Medulla oblongata (tissue), 1 donor: ENCODE data around the gene TNFAIP8.

ENCODE experiments used
- DNase-seq: peaks from one replicate; pipeline ENCODE4 v3.0.0-alpha.2; 2015; ENCODE audit errors: extremely low spot score

TNFAIP8 gene

GRCh38 chr5:119367502-119368237 lies 11.9 kb downstream of the TNFAIP8 start:
- no peak for DNase-seq

- DNase-seq = no peak
These were observed 12.4 kb downstream of the TNFAIP8 start for GRCh38 chr5:119368238-119368630.

GRCh38 chr5:119370486-119370885 lies 14.7 kb downstream of the TNFAIP8 start:
- no peak for DNase-seq

- no peak for DNase-seq
These were observed 15.3 kb downstream of the TNFAIP8 start for GRCh38 chr5:119371146-119371545.

GRCh38 chr5:119373449-119373858 lies 17.6 kb downstream of the TNFAIP8 start:
- no peak for DNase-seq

- no peak for DNase-seq
These were observed 19.1 kb downstream of the TNFAIP8 start for GRCh38 chr5:119374901-119375300.

GRCh38 chr5:119377066-119377465 lies 21.2 kb downstream of the TNFAIP8 start:
- DNase-seq = no peak

GRCh38 chr5:119378075-119378700 lies 22.4 kb downstream of the TNFAIP8 start:
- DNase-seq = no peak

GRCh38 chr5:119379096-119379495 lies 23.3 kb downstream of the TNFAIP8 start:
- no peak for DNase-seq

GRCh38 chr5:119379942-119380547 lies 24.2 kb downstream of the TNFAIP8 start:
- no peak for DNase-seq

- no peak for DNase-seq
These were observed 26.4 kb downstream of the TNFAIP8 start for GRCh38 chr5:119382169-119382568.

GRCh38 chr5:119383008-119383407 lies 27.2 kb downstream of the TNFAIP8 start:
- DNase-seq = no peak

GRCh38 chr5:119385136-119385535 lies 29.3 kb downstream of the TNFAIP8 start:
- no peak for DNase-seq

- DNase-seq = no peak
These were observed 29.8 kb downstream of the TNFAIP8 start for GRCh38 chr5:119385536-119386128.

- DNase-seq = peak; percentile 29
These were observed 31.0 kb downstream of the TNFAIP8 start for GRCh38 chr5:119386596-119387344.

GRCh38 chr5:119387945-119388618 lies 32.3 kb downstream of the TNFAIP8 start:
- no peak for DNase-seq

GRCh38 chr5:119388619-119389190 lies 32.9 kb downstream of the TNFAIP8 start:
- DNase-seq = no peak

GRCh38 chr5:119389288-119390030 lies 33.6 kb downstream of the TNFAIP8 start:
- no peak for DNase-seq

- no peak for DNase-seq
These were observed 34.6 kb downstream of the TNFAIP8 start for GRCh38 chr5:119390404-119390803.

- DNase-seq = no peak
These were observed 37.4 kb downstream of the TNFAIP8 start for GRCh38 chr5:119393201-119393691.
